Peyer's patch (tissue), 4 donors: ENCODE results near the gene ATP13A2. TPM values are rescaled to one million over a fixed set of nuclear protein-coding genes. Genes with fewer than 3 reads are reported as not detected.

Experiments
- DNase-seq, 3 donors: peaks; one replicate each; pipeline ENCODE4 v3.0.0-alpha.2; 2017 to 2019
- H3K27ac ChIP-seq, 4 donors: fragments of 200-600 bp; sonication (generic); one replicate each; pipeline ENCODE4 v1.5.1; 2016 to 2019
- H3K27me3 ChIP-seq, 2 donors: fragments of 200-600 bp; sonication (generic); one replicate each; pipeline ENCODE4 v1.5.1; 2019
- H3K36me3 ChIP-seq, 3 donors: fragments of 200-600 bp; sonication (generic); one replicate each; pipeline ENCODE4 v1.5.1; 2016 to 2019
- H3K4me1 ChIP-seq, 4 donors: fragments of 200-600 bp; sonication (generic); one replicate each; pipeline ENCODE4 v1.5.1; 2016 to 2019
- H3K4me3 ChIP-seq, 4 donors: fragments of 200-600 bp; sonication (generic); 1 replicate in 3 of 4; 2 replicates in 1 of 4; pipeline ENCODE4 v1.5.1; 2016 to 2019; ENCODE audit warnings: mild to moderate bottlenecking in 1 of 4
- H3K9me3 ChIP-seq, 4 donors: fragments of 200-600 bp; sonication (generic); one replicate each; pipeline ENCODE4 v1.5.1; 2016 to 2019; ENCODE audit warnings: mild to moderate bottlenecking in 1 of 4
- POLR2A ChIP-seq, 2 donors: fragments of 450-650 bp; IDR thresholded peaks; one replicate each; pipeline ENCODE4 v1.5.1; 2017; ENCODE audit warnings: antibody characterized with exemption in 2 of 2, mild to moderate bottlenecking in 2 of 2, moderate library complexity in 2 of 2
- total RNA-seq, 4 donors: library from RNA; depleted of rRNA; stranded (reverse); fragments of >200 nt; gene quantifications; one replicate each; pipeline ENCODE4 v1.1.0, GENCODE V29; 2016
- TF ChIP-seq, protein P1 (sequence below), 6 experiments: fragments of 450-650 bp in 4 of 6; fragments of 200-600 bp in 2 of 6; sonication (generic) in 1 of 6; IDR thresholded peaks; one replicate each; pipeline ENCODE4 v1.5.1; 2017 to 2019; ENCODE audit warnings: antibody characterized with exemption in 6 of 6, mild to moderate bottlenecking in 3 of 6, moderate library complexity in 1 of 6

The ATP13A2 gene
- total RNA-seq, 4 donors from 2014 or later, result 20.6 to 58.0 (median 44.5) TPM

DNA sequence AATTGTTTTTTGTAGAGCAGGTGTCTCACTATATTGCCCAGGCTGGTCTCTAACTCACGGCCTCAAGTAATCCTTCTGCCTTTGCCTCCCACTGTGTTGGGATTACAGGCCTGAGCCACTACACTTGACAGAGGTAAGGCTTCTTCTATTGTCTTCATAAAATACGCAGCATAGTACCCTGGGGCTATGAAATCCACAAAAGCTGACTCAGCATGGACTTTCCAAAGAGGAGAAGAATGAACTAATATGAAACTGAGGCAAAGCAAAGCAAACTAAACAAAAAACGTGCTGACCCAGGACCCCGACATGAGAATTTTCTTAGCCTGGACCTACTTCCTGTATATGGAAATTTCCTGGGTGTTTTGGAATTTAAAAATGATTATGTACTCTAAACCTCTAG, 18.5 kb upstream of the ATP13A2 start:
- H3K4me1 ChIP-seq, result no peaks in the 10 kb centered on the region
- H3K9me3 ChIP-seq, result no peaks in the 10 kb centered on the region
- no peak overlapping the region for H3K4me3 ChIP-seq
- peaks cover 0 to 89% (median 0%) of the 10 kb centered on the region in 3 donors for H3K36me3 ChIP-seq
- no peak overlapping the region for H3K27ac ChIP-seq
- TF ChIP-seq, protein P1, sequence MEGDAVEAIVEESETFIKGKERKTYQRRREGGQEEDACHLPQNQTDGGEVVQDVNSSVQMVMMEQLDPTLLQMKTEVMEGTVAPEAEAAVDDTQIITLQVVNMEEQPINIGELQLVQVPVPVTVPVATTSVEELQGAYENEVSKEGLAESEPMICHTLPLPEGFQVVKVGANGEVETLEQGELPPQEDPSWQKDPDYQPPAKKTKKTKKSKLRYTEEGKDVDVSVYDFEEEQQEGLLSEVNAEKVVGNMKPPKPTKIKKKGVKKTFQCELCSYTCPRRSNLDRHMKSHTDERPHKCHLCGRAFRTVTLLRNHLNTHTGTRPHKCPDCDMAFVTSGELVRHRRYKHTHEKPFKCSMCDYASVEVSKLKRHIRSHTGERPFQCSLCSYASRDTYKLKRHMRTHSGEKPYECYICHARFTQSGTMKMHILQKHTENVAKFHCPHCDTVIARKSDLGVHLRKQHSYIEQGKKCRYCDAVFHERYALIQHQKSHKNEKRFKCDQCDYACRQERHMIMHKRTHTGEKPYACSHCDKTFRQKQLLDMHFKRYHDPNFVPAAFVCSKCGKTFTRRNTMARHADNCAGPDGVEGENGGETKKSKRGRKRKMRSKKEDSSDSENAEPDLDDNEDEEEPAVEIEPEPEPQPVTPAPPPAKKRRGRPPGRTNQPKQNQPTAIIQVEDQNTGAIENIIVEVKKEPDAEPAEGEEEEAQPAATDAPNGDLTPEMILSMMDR (IDR thresholded peaks at IDR 0.05), result no peak
- no peak for TF ChIP-seq POLR2A (IDR thresholded peaks at IDR 0.05)
- H3K27me3 ChIP-seq, result no peaks in the 10 kb centered on the region
- no peak for DNase-seq

DNA sequence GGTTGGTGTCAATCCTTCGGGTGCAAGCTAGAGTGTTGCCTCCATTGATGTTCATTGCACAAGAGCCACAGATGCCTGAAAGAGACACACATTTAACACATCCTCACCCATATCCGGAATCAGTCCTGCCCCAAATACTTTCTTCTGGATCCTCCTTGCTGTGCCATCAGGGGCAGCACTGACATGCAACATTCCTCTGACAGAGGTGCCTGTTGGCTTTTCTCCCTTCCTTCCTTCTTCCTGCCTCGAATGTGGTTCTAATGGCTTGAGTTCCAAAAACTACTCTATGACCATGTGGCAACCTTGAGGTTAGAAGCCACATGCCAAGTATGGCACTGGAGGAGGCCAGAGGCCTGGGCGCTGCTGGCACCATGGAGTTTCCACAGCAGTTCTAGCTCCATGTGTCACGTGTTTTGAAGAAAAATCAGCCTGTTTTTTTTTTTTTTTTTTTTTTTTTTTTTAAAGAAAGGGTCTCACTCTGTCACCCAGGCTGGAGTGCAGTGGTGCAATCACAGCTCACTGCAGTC, 17.0 kb upstream of the ATP13A2 start:
- no peaks in the 10 kb centered on the region for H3K9me3 ChIP-seq
- H3K27me3 ChIP-seq, result no peaks in the 10 kb centered on the region
- no peaks in the 10 kb centered on the region for H3K4me1 ChIP-seq
- H3K36me3 ChIP-seq, result peaks cover 0 to 96% (median 0%) of the 10 kb centered on the region in 3 donors
- no peak overlapping the region for H3K27ac ChIP-seq
- DNase-seq, result no peak
- TF ChIP-seq POLR2A (IDR thresholded peaks at IDR 0.05), result no peak
- H3K4me3 ChIP-seq, result no peak overlapping the region

DNA sequence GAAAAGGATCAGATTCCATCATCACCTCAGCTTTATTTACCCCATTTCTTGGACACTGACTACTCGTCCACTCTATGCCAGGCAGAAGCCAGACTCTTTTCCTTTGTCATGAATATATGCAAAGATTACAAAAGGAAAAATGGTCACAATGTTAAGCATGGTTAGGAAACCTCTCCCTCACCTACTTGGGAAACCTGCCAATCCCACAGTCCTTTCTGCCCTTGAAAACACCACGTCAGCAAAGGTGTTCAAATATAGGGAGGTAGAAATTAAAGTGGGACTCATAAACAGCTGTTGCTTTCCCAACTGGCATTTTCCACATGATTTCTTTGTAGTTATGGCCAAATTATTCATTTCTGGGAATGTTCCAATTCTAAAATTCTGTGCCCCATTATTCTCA, 16.2 kb upstream of the ATP13A2 start:
- DNase-seq, result no peak
- H3K36me3 ChIP-seq, result peaks cover 0 to 96% (median 2%) of the 10 kb centered on the region in 3 donors

DNA sequence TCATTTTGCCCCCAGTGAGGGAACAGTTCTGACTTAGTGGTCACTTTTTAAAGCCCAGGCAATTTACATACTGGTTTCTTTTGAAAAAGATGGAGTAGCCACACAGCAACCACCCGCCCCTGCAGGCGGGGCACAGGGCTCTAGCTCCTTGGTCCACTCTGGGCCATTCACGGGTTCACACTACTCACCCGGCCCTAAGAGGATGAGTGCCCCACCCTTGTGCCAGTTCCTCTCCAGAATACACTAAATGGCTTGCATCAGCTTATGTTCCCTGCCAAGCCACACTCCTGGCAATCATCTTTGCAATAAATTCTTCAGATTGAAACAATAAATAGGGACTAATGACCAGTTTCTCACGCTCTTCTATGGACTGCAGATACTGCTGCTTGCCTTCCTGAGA, 15.7 kb upstream of the ATP13A2 start:
- no peak for DNase-seq
- H3K9me3 ChIP-seq, result no peaks in the 10 kb centered on the region
- TF ChIP-seq, protein P1 (IDR thresholded peaks at IDR 0.05), result no peak
- TF ChIP-seq POLR2A (IDR thresholded peaks at IDR 0.05), result no peak
- peaks cover 0 to 96% (median 2%) of the 10 kb centered on the region in 3 donors for H3K36me3 ChIP-seq
- no peaks in the 10 kb centered on the region for H3K27me3 ChIP-seq
- no peak overlapping the region for H3K27ac ChIP-seq
- no peak overlapping the region for H3K4me3 ChIP-seq
- no peaks in the 10 kb centered on the region for H3K4me1 ChIP-seq

More for the DNA sequence above, 16.2 kb upstream of the ATP13A2 start:
- Histone ChIP-seq H3K27me3 (no peaks in the 10 kb centered on the region), H3K4me1 (no peaks in the 10 kb centered on the region), H3K9me3 (no peaks in the 10 kb centered on the region), H3K4me3 (no peak overlapping the region), H3K27ac (no peak overlapping the region)
- TF ChIP-seq, protein P1 (IDR thresholded peaks at IDR 0.05), result no peak
- TF ChIP-seq POLR2A (IDR thresholded peaks at IDR 0.05), result no peak

DNA sequence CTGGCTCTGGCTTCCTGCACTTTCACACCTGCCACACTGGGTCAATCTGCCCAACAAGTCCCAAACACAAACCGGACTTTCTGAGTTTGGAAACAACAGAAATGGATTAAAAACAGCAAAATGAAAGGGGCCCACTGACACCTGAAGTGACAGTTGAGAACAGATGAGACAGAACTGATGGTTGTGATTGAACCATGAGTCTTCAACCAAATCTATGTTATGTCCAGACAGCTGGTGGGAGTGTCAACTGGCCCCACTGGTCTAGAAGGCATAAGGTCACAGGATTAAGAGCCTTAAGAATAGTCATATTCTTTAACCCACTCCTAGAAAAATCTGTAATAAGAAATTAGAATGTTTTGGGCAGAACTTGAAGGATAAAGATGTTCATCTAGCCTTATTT, 13.0 kb upstream of the ATP13A2 start:
- no peak for DNase-seq
- no peaks in the 10 kb centered on the region for H3K9me3 ChIP-seq
- no peaks in the 10 kb centered on the region for H3K4me1 ChIP-seq
- no peaks in the 10 kb centered on the region for H3K27me3 ChIP-seq
- H3K4me3 ChIP-seq, result no peak overlapping the region
- peaks cover 0 to 99% (median 5%) of the 10 kb centered on the region in 3 donors for H3K36me3 ChIP-seq
- no peak for TF ChIP-seq POLR2A (IDR thresholded peaks at IDR 0.05)
- TF ChIP-seq, protein P1 (IDR thresholded peaks at IDR 0.05), result no peak
- no peak overlapping the region for H3K27ac ChIP-seq

DNA sequence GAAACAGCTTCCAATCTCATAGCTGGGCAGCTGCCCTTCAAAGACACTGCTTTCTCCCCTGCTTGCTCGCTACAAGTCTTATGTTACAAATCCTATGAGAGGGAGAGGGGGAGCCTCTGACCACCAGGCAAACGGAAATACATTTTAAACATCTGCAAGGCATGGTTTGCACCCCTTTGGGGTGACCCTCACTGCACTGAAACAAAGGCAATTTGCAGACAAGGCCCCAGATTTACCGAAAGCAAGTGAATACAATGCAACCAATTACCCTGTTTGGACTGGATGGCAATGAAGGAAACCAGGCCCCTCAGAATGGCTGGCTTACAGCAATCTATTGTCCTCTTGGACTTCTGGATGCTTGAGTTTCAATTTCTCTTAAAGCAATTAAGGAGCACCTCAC, 11.8 kb upstream of the ATP13A2 start:
- Histone ChIP-seq H3K4me1 (no peaks in the 10 kb centered on the region), H3K36me3 (peaks cover 0 to 100% (median 5%) of the 10 kb centered on the region in 3 donors), H3K4me3 (no peak overlapping the region), H3K27me3 (no peaks in the 10 kb centered on the region), H3K9me3 (no peaks in the 10 kb centered on the region), H3K27ac (no peak overlapping the region)
- TF ChIP-seq, protein P1 (IDR thresholded peaks at IDR 0.05), result no peak
- no peak for TF ChIP-seq POLR2A (IDR thresholded peaks at IDR 0.05)
- DNase-seq, result peak in 2 of 3 donors; percentile 2 to 24
